Gastroesophageal sphincter (tissue), 4 donors: ENCODE measurements around the gene CD47. TPM values are rescaled to one million over a fixed set of nuclear protein-coding genes. Genes with fewer than 3 reads are reported as not detected.

Source experiments
- ATAC-seq: fragments of 150-250 bp; one replicate; pipeline ENCODE4 v1.9.1; 2016; ENCODE audit warnings: mild to moderate bottlenecking, moderate library complexity
- H3K27ac ChIP-seq, 4 donors: fragments of 200-600 bp; sonication (generic) in 3 of 4; 1 replicate in 3 of 4; 2 replicates in 1 of 4; pipeline ENCODE4 v1.5.1; 2016 to 2019
- H3K27me3 ChIP-seq: fragments of 200-600 bp; sonication (generic); one replicate; pipeline ENCODE4 v1.5.1; 2019
- H3K36me3 ChIP-seq, 2 donors: fragments of 200-600 bp; sonication (generic); one replicate each; pipeline ENCODE4 v1.5.1; 2019; ENCODE audit warnings: control low read depth in 1 of 2
- H3K4me1 ChIP-seq, 3 donors: fragments of 200-600 bp; sonication (generic); 1 replicate in 2 of 3; 2 replicates in 1 of 3; pipeline ENCODE4 v1.5.1; 2016 to 2019; ENCODE audit warnings: control low read depth in 2 of 3
- H3K4me3 ChIP-seq, 2 donors: fragments of 200-600 bp; sonication (generic); one replicate each; pipeline ENCODE4 v1.5.1; 2019; ENCODE audit warnings: mild to moderate bottlenecking in 1 of 2, moderate library complexity in 1 of 2
- H3K9me3 ChIP-seq, 3 donors: fragments of 200-600 bp; sonication (generic); one replicate each; pipeline ENCODE4 v1.5.1; 2017 to 2019; ENCODE audit warnings: control low read depth in 2 of 3
- EP300 ChIP-seq: sonication (generic); formaldehyde crosslinking; IDR thresholded peaks from one replicate; pipeline ENCODE4 v1.6.1; 2017; ENCODE audit warnings: antibody characterized with exemption, mild to moderate bottlenecking
- POLR2A ChIP-seq, 2 donors: fragments of 450-650 bp; IDR thresholded peaks; one replicate each; pipeline ENCODE4 v1.6.1; 2017; ENCODE audit warnings: antibody characterized with exemption in 2 of 2, mild to moderate bottlenecking in 2 of 2, moderate library complexity in 1 of 2
- POLR2AphosphoS5 ChIP-seq: sonication (generic); formaldehyde crosslinking; IDR thresholded peaks from one replicate; pipeline ENCODE4 v1.6.1; 2017; ENCODE audit warnings: antibody characterized with exemption
- WGBS, 2 donors: methylation state at CpG; one replicate each; pipeline ENCODE4 v1.1.5; 2018; ENCODE audit warnings: low coverage in 1 of 2; 5-methylcytosine and 5-hydroxymethylcytosine counted together
- total RNA-seq, 4 donors: library from RNA; depleted of rRNA; stranded (reverse); fragments of >200 nt; gene quantifications; one replicate each; pipeline ENCODE4 v1.1.0, GENCODE V29; 2016
- TF ChIP-seq, protein P1 (sequence below), 4 experiments: fragments of 200-600 bp in 2 of 4; fragments of 450-650 bp in 2 of 4; sonication (generic) in 1 of 4; IDR thresholded peaks; one replicate each; pipeline ENCODE4 v1.5.1; 2017 to 2019; ENCODE audit warnings: antibody characterized with exemption in 4 of 4, mild to moderate bottlenecking in 2 of 4, moderate library complexity in 2 of 4

Gene CD47
- total RNA-seq, 4 donors from 2014 or later, result 60.0 to 91.5 (median 76.3) TPM

DNA sequence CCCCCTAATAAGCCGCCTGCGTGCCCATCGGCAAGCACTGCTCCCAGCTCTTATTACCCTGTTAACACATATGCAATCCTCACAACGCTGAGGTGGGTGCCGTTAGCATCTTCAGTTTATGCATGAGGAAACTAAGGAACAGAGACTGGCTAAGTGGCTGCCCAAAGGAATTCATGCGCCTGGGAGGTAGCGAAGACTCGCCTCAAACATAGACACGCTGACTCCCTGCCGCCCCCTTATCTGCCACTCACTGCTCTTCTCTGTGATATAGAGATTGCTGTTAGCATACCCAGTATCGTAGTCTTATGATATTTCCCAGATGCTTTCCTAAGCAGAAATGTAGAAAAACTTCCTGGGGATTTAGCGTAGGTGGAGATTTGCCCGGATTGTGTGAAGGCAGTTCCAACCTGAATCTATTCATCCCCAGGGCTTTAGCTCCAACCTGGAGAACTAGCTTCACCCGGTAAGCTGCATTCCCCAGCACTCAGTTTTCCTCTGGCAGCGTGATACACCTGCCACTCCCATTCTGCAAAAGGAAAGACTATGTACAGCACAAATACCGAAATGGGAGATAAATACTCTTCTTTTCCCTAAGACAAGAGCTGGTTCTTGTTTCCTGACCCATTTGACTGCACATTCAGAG lies 23.7 kb upstream of the CD47 start:
- Histone ChIP-seq H3K27me3 (no peaks in the 10 kb centered on the region), H3K9me3 (no peaks in the 10 kb centered on the region), H3K4me1 (no peaks in the 10 kb centered on the region), H3K27ac (no peak overlapping the region), H3K4me3 (no peak overlapping the region), H3K36me3 (no peaks in the 10 kb centered on the region)
- ATAC-seq, result no peak
- 76 to 82% methylated on average over 10 to 15 of the region's 16 CpGs for WGBS, 2 donors
- TF ChIP-seq, protein P1, sequence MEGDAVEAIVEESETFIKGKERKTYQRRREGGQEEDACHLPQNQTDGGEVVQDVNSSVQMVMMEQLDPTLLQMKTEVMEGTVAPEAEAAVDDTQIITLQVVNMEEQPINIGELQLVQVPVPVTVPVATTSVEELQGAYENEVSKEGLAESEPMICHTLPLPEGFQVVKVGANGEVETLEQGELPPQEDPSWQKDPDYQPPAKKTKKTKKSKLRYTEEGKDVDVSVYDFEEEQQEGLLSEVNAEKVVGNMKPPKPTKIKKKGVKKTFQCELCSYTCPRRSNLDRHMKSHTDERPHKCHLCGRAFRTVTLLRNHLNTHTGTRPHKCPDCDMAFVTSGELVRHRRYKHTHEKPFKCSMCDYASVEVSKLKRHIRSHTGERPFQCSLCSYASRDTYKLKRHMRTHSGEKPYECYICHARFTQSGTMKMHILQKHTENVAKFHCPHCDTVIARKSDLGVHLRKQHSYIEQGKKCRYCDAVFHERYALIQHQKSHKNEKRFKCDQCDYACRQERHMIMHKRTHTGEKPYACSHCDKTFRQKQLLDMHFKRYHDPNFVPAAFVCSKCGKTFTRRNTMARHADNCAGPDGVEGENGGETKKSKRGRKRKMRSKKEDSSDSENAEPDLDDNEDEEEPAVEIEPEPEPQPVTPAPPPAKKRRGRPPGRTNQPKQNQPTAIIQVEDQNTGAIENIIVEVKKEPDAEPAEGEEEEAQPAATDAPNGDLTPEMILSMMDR (IDR thresholded peaks at IDR 0.05), result no peak
- no peak for TF ChIP-seq EP300
- TF ChIP-seq POLR2AphosphoS5, result no peak

DNA sequence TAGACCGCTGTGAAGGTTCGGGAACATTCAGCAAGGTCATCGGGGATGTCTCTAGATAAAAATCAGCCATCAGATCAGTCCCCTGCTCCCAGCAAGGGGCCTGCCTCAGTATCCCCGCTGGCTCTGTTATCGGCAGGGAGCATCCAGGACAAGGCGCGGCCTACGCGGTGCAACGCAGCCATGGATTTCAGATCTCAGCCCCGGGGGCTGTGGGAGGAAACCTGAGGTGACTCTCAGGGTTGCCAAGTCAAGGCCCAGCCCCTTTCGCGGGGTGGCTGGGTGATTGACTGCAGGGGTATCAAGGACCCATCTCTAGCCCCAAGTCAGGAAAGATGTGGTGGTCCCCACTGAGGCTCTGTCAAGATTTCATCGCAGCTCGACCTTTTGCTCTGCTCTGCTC lies 23.1 kb upstream of the CD47 start:
- H3K36me3 ChIP-seq, result no peaks in the 10 kb centered on the region
- H3K9me3 ChIP-seq, result no peaks in the 10 kb centered on the region
- no peak for TF ChIP-seq POLR2A (IDR thresholded peaks at IDR 0.05)
- TF ChIP-seq, protein P1 (IDR thresholded peaks at IDR 0.05), result no peak
- no peak for TF ChIP-seq POLR2AphosphoS5
- TF ChIP-seq EP300, result no peak
- no peak overlapping the region for H3K27ac ChIP-seq
- no peak for ATAC-seq
- no peak overlapping the region for H3K4me3 ChIP-seq
- H3K4me1 ChIP-seq, result no peaks in the 10 kb centered on the region
- no peaks in the 10 kb centered on the region for H3K27me3 ChIP-seq
- 99% methylated on average over 12 of the region's 15 CpGs; no CpG with 5 or more reads in 1 of the 2 donors for WGBS, 2 donors

DNA sequence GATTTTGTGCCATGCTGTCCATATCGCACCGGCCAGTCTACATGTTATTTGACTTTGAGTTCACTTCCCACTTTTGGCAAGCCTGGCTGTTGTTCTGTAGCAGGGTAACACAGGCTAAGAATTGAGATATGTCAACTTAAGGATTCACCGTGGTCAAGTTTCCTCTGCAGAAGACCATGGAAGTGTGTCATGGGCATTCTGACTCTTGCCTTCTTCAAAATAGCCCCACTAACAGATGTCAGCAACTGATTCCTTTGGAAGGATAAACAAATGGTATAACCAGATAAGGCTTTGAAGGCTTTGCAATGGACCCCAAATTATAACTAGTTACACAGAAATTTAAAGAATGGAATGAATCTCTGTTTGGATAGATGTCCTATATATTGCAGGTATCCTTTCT lies 20.1 kb upstream of the CD47 start:
- WGBS, 2 donors, result 80 to 82% methylated on average over 3 of the region's 3 CpGs
- Histone ChIP-seq H3K27me3 (no peaks in the 10 kb centered on the region), H3K4me3 (no peak overlapping the region), H3K4me1 (no peaks in the 10 kb centered on the region), H3K27ac (no peak overlapping the region), H3K36me3 (no peaks in the 10 kb centered on the region), H3K9me3 (no peaks in the 10 kb centered on the region)
- ATAC-seq, result no peak
- no peak for TF ChIP-seq POLR2AphosphoS5
- TF ChIP-seq POLR2A (IDR thresholded peaks at IDR 0.05), result no peak
- TF ChIP-seq, protein P1 (IDR thresholded peaks at IDR 0.05), result no peak
- TF ChIP-seq EP300, result no peak

DNA sequence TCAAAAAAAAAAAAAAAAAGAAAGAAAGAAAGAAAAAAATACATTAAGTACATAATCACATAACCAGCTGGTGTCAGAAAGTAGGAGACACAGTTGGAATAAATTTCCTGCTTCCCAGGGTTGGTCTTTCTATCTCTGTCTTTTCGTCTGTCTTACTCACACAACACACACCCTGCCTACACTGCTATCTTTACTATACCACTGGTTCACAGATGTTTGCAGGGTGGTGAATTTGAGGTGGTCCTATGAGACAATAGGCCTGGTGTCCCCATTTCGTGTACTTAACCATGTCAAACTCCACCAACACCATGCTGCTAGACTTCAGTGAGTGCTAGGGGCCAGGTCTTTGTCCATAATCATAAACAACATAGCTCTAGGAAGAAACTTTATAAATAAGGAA lies 17.6 kb upstream of the CD47 start:
- Histone ChIP-seq H3K9me3 (no peaks in the 10 kb centered on the region), H3K27ac (no peak overlapping the region), H3K4me1 (peaks cover 0 to 6% (median 0%) of the 10 kb centered on the region in 3 donors), H3K36me3 (no peaks in the 10 kb centered on the region), H3K4me3 (no peak overlapping the region), H3K27me3 (no peaks in the 10 kb centered on the region)
- no peak for TF ChIP-seq POLR2AphosphoS5
- ATAC-seq, result no peak
- WGBS, 2 donors, result 96% methylated on average over 2 of the region's 2 CpGs; no CpG with 5 or more reads in 1 of the 2 donors

DNA sequence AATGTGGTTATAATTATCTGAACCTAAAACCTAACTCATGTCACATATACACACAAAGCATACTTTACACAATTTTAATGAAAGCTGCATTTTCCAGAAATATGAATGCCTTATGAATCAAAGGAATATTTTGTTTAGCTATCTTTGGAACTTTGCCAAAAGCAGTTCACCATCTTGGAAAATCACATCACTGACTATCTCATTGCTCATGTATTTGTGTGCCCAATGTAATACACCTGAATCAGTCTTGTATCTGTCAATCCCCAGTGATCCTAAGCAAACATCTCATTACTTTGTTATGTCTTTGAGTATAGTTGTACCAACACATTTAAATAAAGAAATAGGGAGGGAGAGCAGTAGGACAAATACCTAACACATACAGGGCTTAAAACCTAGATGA lies 15.6 kb upstream of the CD47 start:
- no peak overlapping the region for H3K4me3 ChIP-seq
- H3K27me3 ChIP-seq, result no peaks in the 10 kb centered on the region
- H3K9me3 ChIP-seq, result no peaks in the 10 kb centered on the region
- peaks cover 0 to 6% (median 0%) of the 10 kb centered on the region in 3 donors for H3K4me1 ChIP-seq
- no peaks in the 10 kb centered on the region for H3K36me3 ChIP-seq
- TF ChIP-seq POLR2A (IDR thresholded peaks at IDR 0.05), result no peak
- no peak for TF ChIP-seq POLR2AphosphoS5
- no peak overlapping the region for H3K27ac ChIP-seq
- no peak for ATAC-seq

DNA sequence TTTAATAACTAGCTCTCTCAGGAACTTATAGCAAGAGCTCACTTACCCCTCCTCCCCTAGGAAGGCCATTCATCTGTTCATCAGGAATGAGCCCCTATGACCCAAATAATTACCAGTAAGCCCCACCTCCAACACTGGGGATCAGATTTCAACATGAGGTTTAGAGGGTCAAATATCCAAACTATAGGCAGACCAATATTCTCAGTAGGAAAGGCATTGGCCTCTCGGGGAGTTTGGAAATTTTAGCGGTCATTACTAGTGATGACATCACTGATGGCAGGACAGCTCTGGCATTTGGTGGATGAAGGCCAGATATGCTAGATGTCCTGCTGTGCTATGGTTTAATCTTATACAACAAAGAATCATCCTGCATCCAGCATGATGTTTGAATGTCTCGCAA lies 15.2 kb upstream of the CD47 start:
- WGBS, 2 donors, result 95 to 98% methylated on average over 3 of the region's 3 CpGs
- no peaks in the 10 kb centered on the region for H3K27me3 ChIP-seq
- no peaks in the 10 kb centered on the region for H3K36me3 ChIP-seq
- H3K9me3 ChIP-seq, result no peaks in the 10 kb centered on the region
- no peak overlapping the region for H3K4me3 ChIP-seq
- H3K4me1 ChIP-seq, result peaks cover 0 to 6% (median 0%) of the 10 kb centered on the region in 3 donors
- H3K27ac ChIP-seq, result no peak overlapping the region
- TF ChIP-seq, protein P1 (IDR thresholded peaks at IDR 0.05), result no peak
- no peak for TF ChIP-seq POLR2A (IDR thresholded peaks at IDR 0.05)
- ATAC-seq, result no peak
